Ovary (tissue), 3 donors: ENCODE measurements around the gene TBC1D3D.
"Not testable (repeated sequence)": the region's sequence is repeated elsewhere in the genome, so short reads cannot be mapped to it uniquely, and the experiment has no call there.

Experiments used
- CTCF ChIP-seq, 3 donors: fragments of 450-650 bp in 2 of 3; fragments of 200-600 bp in 1 of 3; IDR thresholded peaks; one replicate each; pipeline versions ENCODE4 v1.5.1 to v1.8.0; 2016 to 2022; ENCODE audit warnings: antibody characterized with exemption in 3 of 3, mild to moderate bottlenecking in 1 of 3
- EP300 ChIP-seq: sonication (generic); formaldehyde crosslinking; IDR thresholded peaks from one replicate; pipeline ENCODE4 v1.6.1; 2017; ENCODE audit warnings: antibody characterized with exemption
- POLR2A ChIP-seq: fragments of 450-650 bp; IDR thresholded peaks from one replicate; pipeline ENCODE4 v1.6.1; 2017; ENCODE audit warnings: antibody characterized with exemption, mild to moderate bottlenecking, moderate library complexity
- donor health status: DM: no; HTN: no; CAD: no.

GRCh38 chr17:38003676-38004075 is at the start of gene TBC1D3D:
- TF ChIP-seq CTCF (IDR thresholded peaks at IDR 0.05); EP300; POLR2A: not testable (repeated sequence)
